EH (cell line): ENCODE data around the gene RPS4Y2.

Experiments used
- DNase-seq: peaks from one replicate; pipeline ENCODE4 v3.0.0-alpha.2; 2015; ENCODE audit warnings: low read depth

Gene RPS4Y2

DNA sequence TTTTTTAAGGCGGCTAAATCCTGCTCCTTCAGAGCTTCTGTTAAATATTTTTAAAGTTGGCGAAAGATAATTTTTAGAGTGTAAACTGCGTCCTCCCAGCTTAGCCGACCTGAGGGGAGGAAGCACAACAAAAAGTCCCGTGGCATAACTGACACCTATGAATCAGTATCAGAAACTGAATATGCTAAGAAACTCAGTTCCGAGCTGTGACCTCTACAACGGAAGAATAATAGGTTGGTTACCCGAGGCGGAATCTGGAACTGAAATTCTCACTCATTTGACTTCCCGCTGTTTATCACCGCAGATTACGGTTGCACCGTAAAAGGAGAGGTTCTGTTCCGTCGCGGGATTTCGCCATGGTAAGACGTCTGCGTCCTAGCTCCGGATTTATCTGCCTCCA, at the start of gene RPS4Y2:
RPS4Y2 (plus strand) TSS at position 301 of the 400 bp plus-strand sequence; CDS start at position 357, 56 bp downstream.
- DNase-seq = no peak

DNA sequence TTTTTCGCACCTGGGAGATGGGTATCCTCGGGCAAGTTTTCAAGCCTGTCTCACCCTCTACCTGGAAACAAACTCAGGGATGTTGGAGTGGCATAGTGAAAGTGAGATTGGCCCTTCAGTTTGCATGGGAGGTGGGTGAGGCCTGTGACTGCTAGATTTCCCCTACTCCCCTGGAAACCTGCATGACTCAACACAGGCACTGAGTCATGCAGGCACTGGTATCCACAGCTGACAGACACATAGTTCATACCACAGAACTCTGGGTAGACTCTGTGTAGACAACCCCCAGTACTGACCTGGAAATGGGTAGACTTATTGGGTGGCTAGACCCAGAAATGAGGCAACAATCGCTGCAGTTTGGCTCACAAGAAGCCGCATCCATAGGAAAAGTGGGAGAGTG, 41.5 kb upstream of the RPS4Y2 start:
- no peak for DNase-seq

DNA sequence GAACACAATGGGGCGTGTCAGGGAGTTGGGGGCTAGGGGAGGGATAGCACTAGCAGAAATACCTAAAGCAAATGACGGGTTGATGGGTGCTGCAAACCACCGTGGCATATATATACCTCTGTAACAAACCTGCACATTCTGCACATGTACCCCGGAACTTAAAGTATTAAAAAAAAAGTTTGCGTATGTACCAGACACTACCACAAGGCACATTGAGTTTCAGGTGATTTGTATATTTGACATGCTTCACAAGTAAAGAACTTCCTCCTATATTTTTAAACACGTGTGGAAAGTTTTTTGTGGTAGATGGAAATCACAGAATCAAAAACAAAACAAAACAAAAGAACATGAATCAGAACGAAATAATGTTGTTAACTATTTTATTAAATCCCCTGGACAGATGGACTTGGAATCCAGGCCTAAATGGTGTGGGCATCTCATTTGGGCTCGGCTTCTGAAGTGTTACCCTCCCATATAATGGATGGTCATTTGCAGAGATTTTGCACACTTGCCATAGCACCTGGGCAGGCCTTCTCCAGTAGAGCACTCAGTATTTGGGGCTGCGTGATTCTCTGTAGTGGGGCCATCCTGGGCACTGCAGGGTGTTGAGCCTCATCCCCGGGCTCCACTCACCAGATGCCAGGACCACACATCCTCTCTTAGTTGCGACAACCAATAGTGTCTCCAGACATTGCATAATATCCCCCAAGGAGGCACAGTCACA, 29.6 kb upstream of the RPS4Y2 start:
- no peak for DNase-seq

DNA sequence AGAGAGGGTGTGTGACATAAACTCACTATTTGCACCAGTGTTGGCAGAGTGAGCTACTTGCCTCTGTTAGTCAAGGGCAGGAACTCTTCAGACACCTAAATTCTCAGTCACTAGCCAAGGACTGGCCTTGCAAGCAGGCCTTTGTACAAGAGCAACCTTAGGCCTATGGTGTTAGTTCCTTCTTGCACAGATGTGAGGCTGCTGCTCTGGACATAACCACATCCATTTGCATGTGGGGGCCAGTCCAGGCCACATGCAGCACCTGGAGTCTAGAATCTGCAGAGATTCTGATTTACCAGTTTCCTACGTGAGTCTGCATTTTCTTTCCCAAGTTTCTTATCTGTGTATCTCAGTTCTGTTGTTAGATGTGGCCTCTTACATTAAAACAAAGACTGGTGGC, 20.7 kb upstream of the RPS4Y2 start:
- DNase-seq = no peak

- no peak for DNase-seq
These were observed 16.1 kb upstream of the RPS4Y2 start for GRCh38 chrY:20739806-20740205.

DNA sequence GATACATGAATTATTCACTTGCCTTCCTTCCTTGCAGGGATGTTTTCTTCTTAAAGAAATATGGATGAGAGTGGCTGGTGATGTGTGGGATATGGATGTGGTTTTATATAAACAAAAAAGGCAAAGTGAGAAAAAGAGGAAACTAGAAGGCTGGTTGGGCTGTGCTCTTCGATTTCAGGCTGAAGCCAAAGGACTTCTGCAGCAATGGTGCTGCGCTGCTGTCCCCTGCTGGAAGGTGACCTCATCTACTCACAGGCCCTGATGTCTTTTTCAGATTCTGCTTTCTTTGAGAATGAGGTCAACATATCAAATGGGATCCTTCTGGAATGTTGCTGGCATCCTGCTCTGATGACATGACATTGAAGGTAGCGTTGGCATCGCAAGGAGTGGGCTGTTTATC, 15.3 kb upstream of the RPS4Y2 start:
- DNase-seq = no peak

DNA sequence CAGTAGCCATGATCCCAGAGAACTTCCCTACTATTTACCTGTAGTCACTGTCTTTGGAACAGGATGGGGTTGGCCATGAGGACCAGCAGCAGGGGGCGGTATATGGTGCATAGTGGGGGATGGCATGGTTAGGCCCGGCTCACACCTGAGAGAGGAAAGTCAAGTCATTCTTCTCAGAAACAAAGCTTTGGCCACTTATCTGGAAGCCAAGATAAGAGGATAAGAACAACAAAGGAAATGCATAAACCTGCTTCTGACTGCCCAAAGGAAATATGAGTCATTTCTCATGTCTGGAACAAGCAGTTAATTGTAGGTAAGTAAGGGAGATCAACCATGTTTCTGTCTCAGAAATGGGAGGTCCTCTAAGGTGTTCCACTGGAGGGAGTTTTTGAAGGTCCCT, 10.8 kb upstream of the RPS4Y2 start:
- no peak for DNase-seq

GRCh38 chrY:20746919-20747318, 9.0 kb upstream of the RPS4Y2 start:
- no peak for DNase-seq

GRCh38 chrY:20763869-20764268, 8.0 kb downstream of the RPS4Y2 start:
- no peak for DNase-seq

DNA sequence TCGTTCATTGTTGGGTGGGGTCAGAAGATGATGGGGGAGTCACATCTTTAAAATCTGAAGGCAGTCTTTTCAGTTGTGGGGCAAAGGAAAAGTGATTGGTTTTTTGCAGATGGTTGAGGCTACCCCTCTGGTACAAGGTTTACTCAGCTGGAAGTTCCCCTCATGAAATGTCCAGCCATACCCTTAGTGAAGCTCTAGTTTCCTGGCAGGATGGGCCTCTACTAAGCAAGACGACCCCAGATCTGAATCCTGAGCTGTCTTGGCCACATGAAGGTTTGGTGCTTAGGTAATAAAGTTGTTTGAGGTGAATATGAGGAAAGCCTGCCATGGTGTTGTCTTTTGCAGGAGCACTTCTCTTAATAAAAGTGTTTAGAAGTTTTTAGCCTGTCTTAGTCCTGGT, 9.2 kb downstream of the RPS4Y2 start:
- DNase-seq = no peak

DNA sequence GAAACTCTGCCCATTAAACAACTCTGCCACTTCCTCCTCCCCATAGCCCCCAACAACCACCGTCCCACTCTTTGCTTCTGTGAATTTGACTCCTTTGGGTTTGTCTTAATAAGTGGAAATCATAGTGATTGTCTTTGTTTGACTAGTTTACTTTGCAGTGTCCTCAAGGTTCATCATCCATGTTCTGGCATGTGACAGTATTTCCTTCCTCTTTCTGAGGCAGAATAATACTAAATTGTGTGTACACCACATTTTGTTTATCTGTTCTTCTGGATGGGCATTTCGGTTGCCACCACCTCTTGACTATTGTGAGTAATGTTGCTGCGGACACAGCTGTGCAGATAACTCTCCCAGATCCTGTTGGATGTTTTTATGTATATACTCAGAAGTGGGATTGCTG, 14.8 kb downstream of the RPS4Y2 start:
- no peak for DNase-seq

- no peak for DNase-seq
These were observed 20.2 kb downstream of the RPS4Y2 start for GRCh38 chrY:20776104-20776503.

GRCh38 chrY:20780104-20780654, 24.3 kb downstream of the RPS4Y2 start:
- DNase-seq = no peak

DNA sequence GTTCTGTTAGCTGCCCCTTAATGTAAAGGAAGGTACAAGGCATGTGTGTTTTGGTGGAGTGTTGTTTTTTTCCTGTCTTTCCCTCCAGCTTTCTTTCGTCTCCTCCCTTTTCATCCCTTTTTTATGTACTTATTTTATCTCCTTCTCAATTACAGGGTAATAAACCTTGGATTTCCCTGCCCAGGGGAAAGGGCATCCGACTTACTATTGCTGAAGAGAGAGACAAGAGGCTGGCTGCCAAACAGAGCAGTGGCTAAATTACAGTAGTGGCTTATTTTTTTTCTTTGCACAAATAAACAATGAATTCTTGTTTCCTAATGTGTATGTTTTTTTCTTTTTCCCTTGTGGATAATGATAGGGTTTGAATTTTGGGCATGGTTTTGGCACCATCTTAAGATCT, 24.9 kb downstream of the RPS4Y2 start:
- no peak for DNase-seq

- no peak for DNase-seq
These were observed 25.5 kb downstream of the RPS4Y2 start for GRCh38 chrY:20781408-20781807.

- no peak for DNase-seq
These were observed 29.1 kb downstream of the RPS4Y2 start for GRCh38 chrY:20784965-20785364.

GRCh38 chrY:20787076-20787475, 31.2 kb downstream of the RPS4Y2 start:
- DNase-seq = no peak

GRCh38 chrY:20798351-20799049, 42.6 kb downstream of the RPS4Y2 start:
- no peak for DNase-seq

- DNase-seq = no peak
These were observed 46.8 kb downstream of the RPS4Y2 start for GRCh38 chrY:20802659-20803058.

DNA sequence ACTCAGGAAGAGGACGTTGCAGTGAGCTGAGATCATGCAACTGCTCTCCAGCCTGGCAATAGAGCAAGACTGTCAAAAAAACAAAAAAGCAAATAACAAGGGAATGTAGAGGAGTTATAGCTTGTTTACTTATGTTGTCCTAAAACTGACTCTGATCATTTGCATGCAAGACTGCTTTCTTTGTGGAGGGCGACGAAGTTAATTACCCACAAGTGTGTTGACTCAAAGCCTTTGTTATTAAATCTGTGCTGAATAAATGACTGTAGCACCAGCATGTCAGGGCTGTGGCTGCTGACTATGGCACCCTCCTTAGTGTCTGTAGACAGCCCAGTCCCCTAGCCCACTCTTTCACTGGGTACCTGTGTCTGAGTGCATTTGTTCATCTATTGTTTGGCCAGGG, 50.3 kb downstream of the RPS4Y2 start:
- no peak for DNase-seq

GRCh38 chrY:20813459-20813858, 57.6 kb downstream of the RPS4Y2 start:
- no peak for DNase-seq

DNA sequence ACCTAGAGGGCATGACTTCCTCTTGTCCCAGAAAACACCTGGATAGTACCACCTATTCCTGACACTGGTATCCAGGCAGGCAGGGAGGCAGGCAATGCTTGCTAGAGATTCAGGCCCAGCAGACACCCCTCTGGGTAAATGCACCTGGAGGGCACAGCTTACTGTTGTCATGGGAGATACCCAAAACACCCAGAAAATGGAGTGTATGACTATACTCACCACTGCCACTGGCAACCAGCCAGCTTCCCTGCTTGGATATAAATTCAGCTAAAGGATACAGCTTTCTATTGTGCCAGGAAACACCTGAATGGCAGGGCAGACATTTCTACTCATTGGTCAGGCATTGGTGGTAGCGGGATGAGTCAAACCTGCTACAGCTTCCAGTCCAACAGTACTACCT, 58.9 kb downstream of the RPS4Y2 start:
- no peak for DNase-seq

DNA sequence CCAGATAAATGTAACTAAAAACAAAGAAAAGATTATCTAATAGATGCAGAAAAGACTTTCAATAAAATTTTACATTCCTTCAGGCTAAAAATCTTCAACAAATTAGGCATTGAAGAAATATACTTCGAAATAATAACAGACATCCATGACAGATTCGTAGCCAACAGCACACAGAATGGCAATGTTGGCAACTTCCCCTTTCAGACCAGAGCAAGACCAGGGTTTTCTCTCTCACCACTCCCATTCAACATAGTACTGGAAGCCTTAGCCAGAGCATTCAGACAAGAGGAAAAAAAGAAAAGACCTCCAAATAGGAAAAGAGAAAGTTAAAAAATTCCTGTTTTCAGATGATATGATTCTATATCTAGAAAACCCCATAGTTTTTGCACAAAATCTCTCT, 61.2 kb downstream of the RPS4Y2 start:
- DNase-seq = no peak
